Measurements from ENCODE around the gene ANKRD44.

The ANKRD44 gene

DNA sequence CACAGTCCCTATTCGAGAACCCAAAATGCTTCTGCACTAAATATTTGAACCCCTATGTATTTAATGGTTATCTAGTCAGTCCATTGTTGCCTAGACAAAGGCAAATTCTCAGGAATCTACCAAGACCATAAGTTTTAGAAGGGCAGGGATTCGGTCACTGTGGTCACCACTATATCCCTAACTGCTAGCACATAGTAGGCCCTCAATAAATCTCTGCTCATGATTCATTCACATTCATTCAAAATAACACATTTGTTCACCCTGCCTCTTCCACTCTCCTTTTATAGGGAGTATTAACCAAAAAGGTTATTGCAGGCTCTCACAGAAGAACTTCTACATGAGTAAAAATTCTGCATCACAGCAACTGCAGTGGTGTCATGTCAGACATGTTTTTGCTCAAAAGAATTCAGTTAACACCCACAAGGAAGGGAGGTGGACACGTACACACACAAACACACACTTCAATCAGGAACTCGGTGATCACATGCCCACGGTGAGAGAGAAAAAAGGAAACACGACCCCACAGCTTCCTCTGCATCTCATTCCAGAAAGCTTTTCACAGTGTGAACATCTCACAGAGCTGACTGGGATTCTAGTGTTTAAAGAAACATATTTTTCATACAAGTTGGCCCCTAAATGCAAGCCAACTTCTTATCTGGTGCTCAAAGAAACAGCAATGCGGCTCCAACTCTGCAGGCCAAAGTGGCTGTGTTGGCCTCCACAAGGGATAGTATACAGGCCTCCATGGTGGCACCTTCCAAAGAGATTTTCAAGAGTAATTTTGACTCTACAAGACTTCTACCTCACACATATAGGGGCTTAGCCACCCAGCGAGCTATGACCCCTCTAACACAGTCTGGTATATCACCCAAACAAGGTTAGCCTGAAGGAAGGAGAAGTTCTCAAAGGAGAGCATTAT lies 98.0 kb downstream of the ANKRD44 start:
- no peak overlapping the region for H2AFZ ChIP-seq (ENCODE audit: low read length)
- peak overlapping the region; percentile 95 for H3K27ac ChIP-seq (ENCODE audit: low read depth, low read length, poor library complexity, severe bottlenecking)
- TF ChIP-seq, protein P1, sequence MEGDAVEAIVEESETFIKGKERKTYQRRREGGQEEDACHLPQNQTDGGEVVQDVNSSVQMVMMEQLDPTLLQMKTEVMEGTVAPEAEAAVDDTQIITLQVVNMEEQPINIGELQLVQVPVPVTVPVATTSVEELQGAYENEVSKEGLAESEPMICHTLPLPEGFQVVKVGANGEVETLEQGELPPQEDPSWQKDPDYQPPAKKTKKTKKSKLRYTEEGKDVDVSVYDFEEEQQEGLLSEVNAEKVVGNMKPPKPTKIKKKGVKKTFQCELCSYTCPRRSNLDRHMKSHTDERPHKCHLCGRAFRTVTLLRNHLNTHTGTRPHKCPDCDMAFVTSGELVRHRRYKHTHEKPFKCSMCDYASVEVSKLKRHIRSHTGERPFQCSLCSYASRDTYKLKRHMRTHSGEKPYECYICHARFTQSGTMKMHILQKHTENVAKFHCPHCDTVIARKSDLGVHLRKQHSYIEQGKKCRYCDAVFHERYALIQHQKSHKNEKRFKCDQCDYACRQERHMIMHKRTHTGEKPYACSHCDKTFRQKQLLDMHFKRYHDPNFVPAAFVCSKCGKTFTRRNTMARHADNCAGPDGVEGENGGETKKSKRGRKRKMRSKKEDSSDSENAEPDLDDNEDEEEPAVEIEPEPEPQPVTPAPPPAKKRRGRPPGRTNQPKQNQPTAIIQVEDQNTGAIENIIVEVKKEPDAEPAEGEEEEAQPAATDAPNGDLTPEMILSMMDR (IDR thresholded peaks at IDR 0.05; ENCODE audit: low read length) = no peak
- TF ChIP-seq EZH2 (IDR thresholded peaks at IDR 0.05; ENCODE audit: borderline replicate concordance, low read length) = no peak
- H3K27me3 ChIP-seq (ENCODE audit: insufficient read depth, low read length) = no peaks in the 10 kb centered on the region
- H3K4me1 ChIP-seq (ENCODE audit: insufficient read depth, low read length, severe bottlenecking) = peaks cover 100% of the 10 kb centered on the region
- H3K79me2 ChIP-seq (ENCODE audit: insufficient read depth, low read length) = peaks cover 4% of the 10 kb centered on the region; the same call in 1 of the 2 replicates
- H3K9me3 ChIP-seq (ENCODE audit: low read length) = no peaks in the 10 kb centered on the region
- no peaks in the 10 kb centered on the region for H3F3A ChIP-seq (ENCODE audit: insufficient read depth, low read length)
- no peaks in the 10 kb centered on the region for H4K20me1 ChIP-seq (ENCODE audit: insufficient read depth, low read length)
- H3K4me2 ChIP-seq (ENCODE audit: low read length) = peak overlapping the region; percentile 59
- no peaks in the 10 kb centered on the region for H3K9me2 ChIP-seq (ENCODE audit: low read depth, low read length)
- H3K9ac ChIP-seq (ENCODE audit: low read length) = peak overlapping the region; percentile 42; the same call in 1 of the 2 replicates
- no peaks in the 10 kb centered on the region for H3K36me3 ChIP-seq (ENCODE audit: insufficient read depth, low read length)
- peak overlapping the region; percentile 8 for H3K4me3 ChIP-seq (ENCODE audit: low read depth, low read length, poor library complexity, severe bottlenecking)

DNA sequence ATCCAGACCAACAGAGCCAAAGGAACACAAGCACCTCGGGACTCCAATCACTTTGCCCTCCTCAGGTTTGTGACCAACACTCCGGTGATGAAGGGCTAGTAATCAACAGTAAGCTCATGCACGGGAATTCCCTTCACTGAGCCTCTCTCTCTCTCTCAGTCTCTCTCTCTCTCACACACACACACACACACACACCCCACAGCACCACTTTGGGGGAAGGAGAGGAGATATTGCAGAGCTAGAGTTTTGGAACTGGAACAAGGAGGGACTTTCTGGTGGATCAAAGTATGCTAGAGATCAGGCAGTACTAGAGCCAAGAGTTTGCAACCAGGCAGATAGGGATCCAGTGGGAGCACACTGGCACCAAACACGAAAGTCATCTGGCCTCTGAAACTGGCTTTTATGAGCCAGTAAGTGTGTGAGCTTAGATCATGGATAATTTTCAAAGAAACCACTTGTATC lies 98.7 kb downstream of the ANKRD44 start:
- Histone ChIP-seq H3K4me3 (ENCODE audit: low read depth, low read length, poor library complexity, severe bottlenecking) (peak overlapping the region; percentile 8), H3K4me1 (ENCODE audit: insufficient read depth, low read length, severe bottlenecking) (peaks cover 100% of the 10 kb centered on the region), H3K9me2 (ENCODE audit: low read depth, low read length) (no peaks in the 10 kb centered on the region), H3K27ac (ENCODE audit: low read depth, low read length, poor library complexity, severe bottlenecking) (peak overlapping the region; percentile 95), H3K4me2 (ENCODE audit: low read length) (peak overlapping the region; percentile 59), H3K79me2 (ENCODE audit: insufficient read depth, low read length) (peaks cover 9% of the 10 kb centered on the region), H4K20me1 (ENCODE audit: insufficient read depth, low read length) (no peaks in the 10 kb centered on the region), H3K9me3 (ENCODE audit: low read length) (no peaks in the 10 kb centered on the region), H3K9ac (ENCODE audit: low read length) (peak overlapping the region; percentile 42; the same call in 1 of the 2 replicates), H2AFZ (ENCODE audit: low read length) (no peak overlapping the region), H3K36me3 (ENCODE audit: insufficient read depth, low read length) (no peaks in the 10 kb centered on the region), H3F3A (ENCODE audit: insufficient read depth, low read length) (no peaks in the 10 kb centered on the region), H3K27me3 (ENCODE audit: insufficient read depth, low read length) (no peaks in the 10 kb centered on the region)
- no peak for TF ChIP-seq EZH2 (IDR thresholded peaks at IDR 0.05; ENCODE audit: borderline replicate concordance, low read length)
- TF ChIP-seq, protein P1 (IDR thresholded peaks at IDR 0.05; ENCODE audit: low read length) = no peak

DNA sequence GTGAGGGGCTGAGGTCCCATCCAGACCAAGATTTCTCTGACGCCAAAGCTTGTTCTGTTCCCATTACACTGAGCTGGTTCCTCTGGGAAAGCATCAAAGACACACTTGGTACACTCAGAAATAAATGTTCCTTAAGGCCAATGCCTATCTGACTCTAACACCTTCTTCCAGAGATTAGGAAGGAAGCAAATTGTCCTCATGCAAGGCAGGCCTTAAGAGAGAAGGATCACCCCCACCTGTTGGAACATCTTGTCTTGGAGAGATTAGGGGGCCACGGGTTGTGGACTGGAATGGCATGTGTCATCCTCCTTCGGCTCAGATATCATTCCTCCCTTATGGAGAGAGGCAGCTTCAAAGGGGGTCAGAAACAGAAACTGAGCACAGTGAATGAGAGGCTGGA lies 100.2 kb downstream of the ANKRD44 start:
- Histone ChIP-seq H4K20me1 (ENCODE audit: insufficient read depth, low read length) (no peaks in the 10 kb centered on the region), H3K27me3 (ENCODE audit: insufficient read depth, low read length) (no peaks in the 10 kb centered on the region), H3K9ac (ENCODE audit: low read length) (peak overlapping the region; percentile 62), H3K79me2 (ENCODE audit: insufficient read depth, low read length) (peaks cover 9% of the 10 kb centered on the region), H3K4me2 (ENCODE audit: low read length) (peak overlapping the region; percentile 59), H3F3A (ENCODE audit: insufficient read depth, low read length) (no peaks in the 10 kb centered on the region), H3K9me2 (ENCODE audit: low read depth, low read length) (no peaks in the 10 kb centered on the region), H2AFZ (ENCODE audit: low read length) (no peak overlapping the region), H3K4me3 (ENCODE audit: low read depth, low read length, poor library complexity, severe bottlenecking) (peak overlapping the region; percentile 22), H3K4me1 (ENCODE audit: insufficient read depth, low read length, severe bottlenecking) (peaks cover 100% of the 10 kb centered on the region), H3K36me3 (ENCODE audit: insufficient read depth, low read length) (peaks cover 2% of the 10 kb centered on the region; the same call in 1 of the 2 replicates), H3K9me3 (ENCODE audit: low read length) (no peaks in the 10 kb centered on the region), H3K27ac (ENCODE audit: low read depth, low read length, poor library complexity, severe bottlenecking) (peak overlapping the region; percentile 95)
- TF ChIP-seq EZH2 (IDR thresholded peaks at IDR 0.05; ENCODE audit: borderline replicate concordance, low read length) = no peak
- TF ChIP-seq, protein P1 (IDR thresholded peaks at IDR 0.05; ENCODE audit: low read length) = no peak
